K562 (cell line): ENCODE measurements around the gene SRPK3. TPM values are rescaled to one million over a fixed set of nuclear protein-coding genes. Genes with fewer than 3 reads are reported as not detected.
A peak's percentile ranks its signal among the peaks of the same experiment; 100 is the strongest.

ENCODE experiments used
- ATAC-seq: fragments of 200-7000 bp; cut with Tn5 transposase; 3 replicates; pipeline ENCODE4 v1.9.1; 2020; ENCODE audit warnings: moderate library complexity
- BruUV-seq: library from RNA; stranded (reverse); fragments of 400-500 nt; replicated peaks from 2 replicates; lab custom pipeline; 2021; lab: Mats Ljungman, UMichigan
- CTCF ChIA-PET: fragments of 300-600 bp; formaldehyde crosslinking; extraction: SDS; loops from one replicate; lab custom pipeline; 2021; ENCODE audit warnings: low intra/inter-chr PET ratio; lab: Yijun Ruan, JAX
- POLR2A ChIA-PET: fragments of 300-600, 350-650 bp; sonication (Branson Sonifier 250); formaldehyde crosslinking; extraction: SDS; loops from one replicate; lab custom pipeline; 2021; ENCODE audit warnings: antibody characterized with exemption, inconsistent platforms; lab: Yijun Ruan, JAX
- DNase-seq, 4 experiments: peaks; one replicate each; pipeline versions ENCODE4 v3.0.0 to v3.0.0-alpha.2; 2011 to 2018; ENCODE audit warnings: low spot score in 3 of 4, mixed read lengths in 3 of 4; ENCODE audit errors: extremely low read depth in 1 of 4
- FAIRE-seq: peaks from 2 replicates; lab custom pipeline; 2011; peaks lifted over from hg19 to GRCh38; lab: Jason Lieb, UNC
- H2AFZ ChIP-seq: 2 replicates; pipeline ENCODE4 v1.6.0; 2011; ENCODE audit warnings: low read depth, low read length, control low read depth, inconsistent platforms
- H3K27ac ChIP-seq: fragments of 200-600 bp; 3 replicates; pipeline ENCODE4 v1.8.0; 2011; ENCODE audit warnings: low read depth, mild to moderate bottlenecking, control low read depth, inconsistent platforms, low read length, moderate library complexity, mixed read lengths; ENCODE audit errors: extremely low read depth
- H3K27me3 ChIP-seq, 2 experiments: fragments of 300-600 bp in 1 of 2; 2 replicates in 1 of 2; 3 replicates in 1 of 2; pipeline versions ENCODE4 v1.6.0 to v1.8.0; 2011; ENCODE audit warnings: inconsistent platforms in 2 of 2, low read length in 2 of 2, mild to moderate bottlenecking in 1 of 2, mixed read lengths in 1 of 2, moderate library complexity in 1 of 2; ENCODE audit not compliant: control insufficient read depth in 2 of 2, insufficient read depth in 2 of 2
- H3K36me3 ChIP-seq: fragments of 300-600 bp; 3 replicates; pipeline ENCODE4 v1.8.0; 2011; ENCODE audit warnings: mild to moderate bottlenecking, low read length, inconsistent platforms; ENCODE audit not compliant: control insufficient read depth, insufficient read depth
- H3K4me1 ChIP-seq, 2 experiments: fragments of 200-600 bp in 1 of 2; replicated peaks in 1 of 2; 2 replicates in 1 of 2; 3 replicates in 1 of 2; pipeline versions ENCODE4 v1.5.1 to v1.8.0; 2011; ENCODE audit warnings: inconsistent platforms in 2 of 2, low read length in 2 of 2, mild to moderate bottlenecking in 1 of 2, mixed read lengths in 1 of 2, moderate library complexity in 1 of 2; ENCODE audit not compliant: control insufficient read depth in 2 of 2, insufficient read depth in 2 of 2
- H3K4me2 ChIP-seq: 2 replicates; pipeline ENCODE4 v1.6.1; 2011; ENCODE audit warnings: low read length, control low read depth, inconsistent platforms, mixed read lengths; ENCODE audit not compliant: insufficient read depth
- H3K4me3 ChIP-seq: fragments of 200-600 bp; sonication (generic), shearing (Covaris generic); 2 replicates; pipeline ENCODE4 v1.5.1; 2016; ENCODE audit warnings: control low read depth, inconsistent platforms
- H3K79me2 ChIP-seq: fragments of 200-600 bp; 3 replicates; pipeline ENCODE4 v1.8.0; 2011; ENCODE audit warnings: low read length, inconsistent platforms; ENCODE audit not compliant: control insufficient read depth, insufficient read depth
- H3K9ac ChIP-seq, 2 experiments: 2 replicates each; pipeline versions ENCODE4 v1.6.0 to v1.6.1; 2011; ENCODE audit warnings: low read depth in 2 of 2, low read length in 2 of 2, control low read depth in 1 of 2, inconsistent platforms in 1 of 2, mild to moderate bottlenecking in 1 of 2, mixed read lengths in 1 of 2; ENCODE audit not compliant: insufficient read depth in 1 of 2
- H3K9me1 ChIP-seq: one replicate; pipeline ENCODE4 v1.6.0; 2011; ENCODE audit warnings: inconsistent platforms, mild to moderate bottlenecking, low read length, moderate library complexity; ENCODE audit not compliant: control insufficient read depth, insufficient read depth
- H3K9me3 ChIP-seq: replicated peaks from 2 replicates; pipeline ENCODE4 v1.5.1; 2011; ENCODE audit warnings: low read depth, low read length, inconsistent platforms; ENCODE audit not compliant: control insufficient read depth, insufficient read depth
- H4K20me1 ChIP-seq: replicated peaks from 2 replicates; pipeline ENCODE4 v1.6.1; 2011; ENCODE audit warnings: low read length, inconsistent platforms, mixed read lengths; ENCODE audit not compliant: control insufficient read depth, insufficient read depth
- EHMT2 ChIP-seq: fragments of 450-650 bp; IDR thresholded peaks from 2 replicates; pipeline ENCODE4 v1.6.1; 2018; ENCODE audit warnings: antibody characterized with exemption
- HDAC3 ChIP-seq: fragments of 450-650 bp; IDR thresholded peaks from 2 replicates; pipeline ENCODE4 v1.6.1; 2018; ENCODE audit warnings: borderline replicate concordance, mild to moderate bottlenecking, moderate library complexity; ENCODE audit not compliant: partially characterized antibody
- HOXB6 ChIP-seq: fragments of 250-450 bp; sonication (Bioruptor Pico); IDR thresholded peaks from 2 replicates; pipeline ENCODE4 v1.5.1; 2022; ENCODE audit warnings: mild to moderate bottlenecking, borderline replicate concordance
- NFIC ChIP-seq: fragments of 450-650 bp; IDR thresholded peaks from 2 replicates; pipeline ENCODE4 v1.6.1; 2017; ENCODE audit warnings: mild to moderate bottlenecking, inconsistent platforms
- POLR2G ChIP-seq: fragments of 200-400 bp; formaldehyde crosslinking; IDR thresholded peaks from 2 replicates; pipeline ENCODE4 v1.6.1; 2017; ENCODE audit warnings: low read depth, mild to moderate bottlenecking, antibody characterized with exemption, low read length, moderate library complexity
- POU5F1 ChIP-seq: fragments of 150-350 bp; IDR thresholded peaks from 2 replicates; pipeline ENCODE4 v1.6.1; 2014; ENCODE audit warnings: borderline replicate concordance, low read length, low read depth, mild to moderate bottlenecking; ENCODE audit not compliant: partially characterized antibody
- YBX1 ChIP-seq: fragments of 450-650 bp; IDR thresholded peaks from 2 replicates; pipeline ENCODE4 v1.7.1; 2016; ENCODE audit warnings: mild to moderate bottlenecking
- ZKSCAN3 ChIP-seq: fragments of 250-450 bp; sonication (Bioruptor Pico); IDR thresholded peaks from 2 replicates; pipeline ENCODE4 v1.4.0; 2020
- WGBS: fragments of 100-300 bp; shearing (Covaris generic); methylation state at CpG from one replicate; pipeline ENCODE4 v1.1.6; 2016; ENCODE audit warnings: low coverage, mixed read lengths; ENCODE audit not compliant: insufficient coverage; ENCODE audit errors: missing lambda C conversion rate; 5-methylcytosine and 5-hydroxymethylcytosine counted together
- in situ Hi-C: fragments of 300-500 bp; cut with MboI; formaldehyde crosslinking; loops from 4 replicates; pipeline ENCODE4 v1.15.0; 2018; ENCODE audit warnings: inconsistent platforms, mixed read lengths
- intact Hi-C: fragments of 100-400 bp; cut with micrococcal nuclease; formaldehyde crosslinking; loops from 2 replicates; pipeline ENCODE4 v1.14.2; 2022
- polyA plus RNA-seq, 8 experiments: library from polyadenylated mRNA; depleted of rRNA in 4 of 8; stranded (reverse) in 5 of 8; unstranded in 3 of 8; fragments of >200 nt; fragmentation: Nextera tagmentation in 2 of 8; fragmentation: Illumina TruSeq in 1 of 8; extraction: Ambion mirVana in 2 of 8; extraction: Trizol in 1 of 8; gene quantifications; 2 replicates each; pipeline versions ENCODE4 v1.2.1 to v1.2.3, GENCODE V29; 2011 to 2014; ENCODE audit warnings: inconsistent platforms in 1 of 8, missing spikeins in 1 of 8
- total RNA-seq, 7 experiments: library from RNA; depleted of rRNA in 6 of 7; stranded (reverse); fragments of >200 nt in 6 of 7; fragmentation: Illumina TruSeq in 2 of 7; extraction: Trizol in 2 of 7; gene quantifications; 2 replicates each; pipeline versions ENCODE4 v1.2.1 to v1.2.3, GENCODE V29; 2011 to 2021; ENCODE audit warnings: low replicate concordance in 1 of 7
- TF ChIP-seq, protein P1 (sequence below): fragments of 250-450 bp; sonication (Bioruptor Pico); IDR thresholded peaks from 2 replicates; pipeline ENCODE4 v1.5.0; 2021; ENCODE audit warnings: mild to moderate bottlenecking, borderline replicate concordance

Gene SRPK3
- total and polyA plus RNA-seq, 9 of the 15 experiments (the other 6 are each of a cell fraction or from before 2014, with no cell fraction given) = 0.01 to 0.09 (median 0.04) TPM; not detected in 2

DNA sequence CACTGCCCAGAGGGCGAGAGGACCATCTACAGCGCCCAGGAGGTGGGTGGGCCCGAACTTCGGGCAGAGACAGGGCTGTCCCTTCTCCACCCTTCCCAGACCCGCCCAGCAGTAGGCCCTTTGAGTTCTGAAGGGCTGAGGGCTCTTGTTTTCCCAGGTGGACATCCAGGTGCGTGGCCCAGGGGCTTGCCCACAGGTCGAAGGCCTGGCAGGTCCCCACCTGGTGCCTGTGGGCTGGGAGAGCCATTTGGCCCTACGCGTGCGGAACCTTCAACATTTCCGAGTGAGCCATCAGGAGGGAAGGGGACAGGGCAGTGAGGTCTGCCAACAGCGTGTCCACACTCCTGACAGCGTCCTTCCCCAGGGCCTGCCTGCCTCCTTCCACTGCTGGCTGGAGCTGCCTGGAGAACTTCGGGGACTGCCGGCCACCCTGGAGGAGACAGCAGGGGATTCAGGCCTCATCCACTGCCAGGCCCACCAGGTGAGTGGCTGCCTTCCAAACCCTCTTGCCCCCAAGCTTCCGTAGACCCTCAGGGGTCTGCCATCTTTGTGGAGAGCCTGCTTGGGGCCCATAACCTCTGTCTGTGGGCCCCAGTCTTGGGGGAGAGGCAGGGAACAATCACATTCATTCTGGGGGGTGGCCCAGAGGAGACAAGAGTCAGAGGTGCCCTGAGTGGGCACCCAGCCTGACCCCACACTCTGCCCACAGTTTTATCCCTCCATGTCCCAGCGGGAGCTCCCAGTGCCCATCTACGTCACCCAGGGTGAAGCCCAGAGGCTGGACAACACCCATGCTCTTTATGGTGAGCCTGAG lies 10.0 kb upstream of the SRPK3 start:
- ChIA-PET POLR2A (no interaction called here), CTCF (no interaction called here)
- TF ChIP-seq POU5F1 = no peak
- H3K9ac ChIP-seq = peak overlapping the region in 1 of 2 experiments; percentile 26; a peak in 1 of 4 replicates
- no peak overlapping the region for H3K27ac ChIP-seq
- H3K4me1 ChIP-seq = peaks cover 0 to 92% of the 10 kb centered on the region in 2 experiments; a peak in 3 of 5 replicates
- no peak overlapping the region for H2AFZ ChIP-seq
- no peak overlapping the region for H3K4me2 ChIP-seq
- H3K79me2 ChIP-seq = no peaks in the 10 kb centered on the region; the same call in 2 of the 3 replicates
- H3K36me3 ChIP-seq = no peaks in the 10 kb centered on the region
- BruUV-seq = no TSS peak
- intact Hi-C loops = no loop called here
- FAIRE-seq = no peak
- DNase-seq = no peak
- no peaks in the 10 kb centered on the region for H3K9me3 ChIP-seq
- H3K9me1 ChIP-seq = no peaks in the 10 kb centered on the region
- 68% methylated on average over 9 of the region's 18 CpGs for whole genome bisulfite sequencing
- H3K4me3 ChIP-seq = no peak overlapping the region
- no peak for ATAC-seq
- no peaks in the 10 kb centered on the region for H4K20me1 ChIP-seq
- in situ Hi-C loops = no loop called here
- H3K27me3 ChIP-seq = no peaks in the 10 kb centered on the region

DNA sequence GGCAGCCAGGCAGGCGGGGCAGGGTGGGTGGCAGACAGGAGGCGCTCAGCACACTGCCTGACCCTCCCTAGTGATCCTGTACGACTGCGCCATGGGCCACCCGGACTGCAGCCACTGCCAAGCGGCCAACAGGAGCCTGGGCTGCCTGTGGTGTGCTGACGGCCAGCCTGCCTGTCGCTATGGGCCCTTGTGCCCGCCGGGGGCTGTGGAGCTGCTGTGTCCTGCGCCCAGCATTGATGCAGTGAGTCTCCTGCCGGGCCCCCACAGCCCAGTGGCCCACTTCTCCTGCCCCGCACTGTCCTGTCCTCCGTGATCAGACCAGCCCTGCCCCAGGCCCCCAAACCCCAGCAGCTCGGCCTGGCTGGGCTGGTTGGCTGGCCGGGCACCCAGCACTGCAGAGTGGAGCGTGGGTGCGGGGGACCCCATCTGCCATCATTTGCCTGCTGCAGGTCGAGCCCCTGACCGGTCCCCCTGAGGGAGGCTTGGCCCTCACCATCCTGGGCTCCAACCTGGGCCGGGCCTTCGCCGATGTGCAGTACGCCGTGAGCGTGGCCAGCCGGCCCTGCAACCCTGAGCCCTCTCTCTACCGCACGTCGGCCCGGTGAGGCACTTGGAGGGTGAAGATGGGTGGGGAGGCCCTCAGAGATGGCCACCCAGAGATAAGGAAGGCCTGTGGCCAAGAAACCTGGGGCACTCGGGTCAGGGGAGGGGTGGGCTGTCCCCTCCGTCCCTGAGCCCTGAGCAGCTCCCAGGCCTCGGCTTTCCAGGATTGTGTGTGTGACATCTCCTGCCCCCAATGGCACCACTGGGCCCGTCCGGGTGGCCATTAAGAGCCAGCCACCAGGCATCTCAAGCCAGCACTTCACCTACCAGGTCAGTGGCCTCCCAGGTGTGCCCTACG lies 9.2 kb upstream of the SRPK3 start:
- H2AFZ ChIP-seq = no peak overlapping the region
- in situ Hi-C loops (no loop called here), intact Hi-C loops (no loop called here)
- 61% methylated on average over 12 of the region's 37 CpGs for WGBS
- no peak for DNase-seq
- no peak for FAIRE-seq
- no peaks in the 10 kb centered on the region for H3K9me3 ChIP-seq
- H3K9ac ChIP-seq = peak overlapping the region in 1 of 2 experiments; percentile 76; a peak in 2 of 4 replicates
- H3K27me3 ChIP-seq = no peaks in the 10 kb centered on the region
- H3K79me2 ChIP-seq = no peaks in the 10 kb centered on the region
- H3K36me3 ChIP-seq = no peaks in the 10 kb centered on the region
- no peak overlapping the region for H3K4me2 ChIP-seq
- H3K4me1 ChIP-seq = peaks cover under 1 to 89% of the 10 kb centered on the region in 2 experiments; a peak in 4 of 5 replicates
- H3K4me3 ChIP-seq = no peak overlapping the region
- ChIA-PET POLR2A (interaction anchor here (0.6 to 0.8 kb wide), 3 partner anchors 9 to 161 kb away, joined by 3 to 4 read pairs (median 3); no protein-coding TSS in a partner anchor), CTCF (no interaction called here)
- ATAC-seq = no peak
- BruUV-seq = no TSS peak
- H3K27ac ChIP-seq = no peak overlapping the region
- H3K9me1 ChIP-seq = no peaks in the 10 kb centered on the region
- no peaks in the 10 kb centered on the region for H4K20me1 ChIP-seq
- no peak for TF ChIP-seq NFIC
- TF ChIP-seq HDAC3 = no peak
- no peak for TF ChIP-seq ZKSCAN3
- TF ChIP-seq EHMT2 = no peak
- no peak for TF ChIP-seq YBX1
- TF ChIP-seq, protein P1, sequence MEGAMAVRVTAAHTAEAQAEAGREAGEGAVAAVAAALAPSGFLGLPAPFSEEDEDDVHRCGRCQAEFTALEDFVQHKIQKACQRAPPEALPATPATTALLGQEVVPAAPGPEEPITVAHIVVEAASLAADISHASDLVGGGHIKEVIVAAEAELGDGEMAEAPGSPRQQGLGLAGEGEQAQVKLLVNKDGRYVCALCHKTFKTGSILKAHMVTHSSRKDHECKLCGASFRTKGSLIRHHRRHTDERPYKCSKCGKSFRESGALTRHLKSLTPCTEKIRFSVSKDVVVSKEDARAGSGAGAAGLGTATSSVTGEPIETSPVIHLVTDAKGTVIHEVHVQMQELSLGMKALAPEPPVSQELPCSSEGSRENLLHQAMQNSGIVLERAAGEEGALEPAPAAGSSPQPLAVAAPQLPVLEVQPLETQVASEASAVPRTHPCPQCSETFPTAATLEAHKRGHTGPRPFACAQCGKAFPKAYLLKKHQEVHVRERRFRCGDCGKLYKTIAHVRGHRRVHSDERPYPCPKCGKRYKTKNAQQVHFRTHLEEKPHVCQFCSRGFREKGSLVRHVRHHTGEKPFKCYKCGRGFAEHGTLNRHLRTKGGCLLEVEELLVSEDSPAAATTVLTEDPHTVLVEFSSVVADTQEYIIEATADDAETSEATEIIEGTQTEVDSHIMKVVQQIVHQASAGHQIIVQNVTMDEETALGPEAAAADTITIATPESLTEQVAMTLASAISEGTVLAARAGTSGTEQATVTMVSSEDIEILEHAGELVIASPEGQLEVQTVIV (CRISPR knock-in tag) = no peak
- TF ChIP-seq HOXB6 (CRISPR knock-in tag) = no peak
- peak; percentile 48 for TF ChIP-seq POLR2G
